Gastroesophageal sphincter (tissue), 3 donors: ENCODE results near the gene HIGD2B.
"Not testable (repeated sequence)": the region's sequence is repeated elsewhere in the genome, so short reads cannot be mapped to it uniquely, and the experiment has no call there.

Source experiments
- EP300 ChIP-seq: sonication (generic); formaldehyde crosslinking; IDR thresholded peaks from one replicate; pipeline ENCODE4 v1.6.1; 2017; ENCODE audit warnings: antibody characterized with exemption, mild to moderate bottlenecking
- POLR2A ChIP-seq, 2 donors: fragments of 450-650 bp; IDR thresholded peaks; one replicate each; pipeline ENCODE4 v1.6.1; 2017; ENCODE audit warnings: antibody characterized with exemption in 2 of 2, mild to moderate bottlenecking in 2 of 2, moderate library complexity in 1 of 2
- POLR2AphosphoS5 ChIP-seq: sonication (generic); formaldehyde crosslinking; IDR thresholded peaks from one replicate; pipeline ENCODE4 v1.6.1; 2017; ENCODE audit warnings: antibody characterized with exemption
- TF ChIP-seq, protein P1 (sequence below), 4 experiments: fragments of 200-600 bp in 2 of 4; fragments of 450-650 bp in 2 of 4; sonication (generic) in 1 of 4; IDR thresholded peaks; one replicate each; pipeline ENCODE4 v1.5.1; 2017 to 2019; ENCODE audit warnings: antibody characterized with exemption in 4 of 4, mild to moderate bottlenecking in 2 of 4, moderate library complexity in 2 of 4

- TF ChIP-seq, protein P1, sequence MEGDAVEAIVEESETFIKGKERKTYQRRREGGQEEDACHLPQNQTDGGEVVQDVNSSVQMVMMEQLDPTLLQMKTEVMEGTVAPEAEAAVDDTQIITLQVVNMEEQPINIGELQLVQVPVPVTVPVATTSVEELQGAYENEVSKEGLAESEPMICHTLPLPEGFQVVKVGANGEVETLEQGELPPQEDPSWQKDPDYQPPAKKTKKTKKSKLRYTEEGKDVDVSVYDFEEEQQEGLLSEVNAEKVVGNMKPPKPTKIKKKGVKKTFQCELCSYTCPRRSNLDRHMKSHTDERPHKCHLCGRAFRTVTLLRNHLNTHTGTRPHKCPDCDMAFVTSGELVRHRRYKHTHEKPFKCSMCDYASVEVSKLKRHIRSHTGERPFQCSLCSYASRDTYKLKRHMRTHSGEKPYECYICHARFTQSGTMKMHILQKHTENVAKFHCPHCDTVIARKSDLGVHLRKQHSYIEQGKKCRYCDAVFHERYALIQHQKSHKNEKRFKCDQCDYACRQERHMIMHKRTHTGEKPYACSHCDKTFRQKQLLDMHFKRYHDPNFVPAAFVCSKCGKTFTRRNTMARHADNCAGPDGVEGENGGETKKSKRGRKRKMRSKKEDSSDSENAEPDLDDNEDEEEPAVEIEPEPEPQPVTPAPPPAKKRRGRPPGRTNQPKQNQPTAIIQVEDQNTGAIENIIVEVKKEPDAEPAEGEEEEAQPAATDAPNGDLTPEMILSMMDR (IDR thresholded peaks at IDR 0.05): not testable (repeated sequence)
- not testable (repeated sequence) for TF ChIP-seq POLR2A (IDR thresholded peaks at IDR 0.05); EP300; POLR2AphosphoS5
Measured at GRCh38 chr15:72728249-72728648, 42.3 kb upstream of the HIGD2B start.
